Hypothalamus (tissue), 51 donors: Measurements from ENCODE around the gene PTPN3.

ENCODE experiments used
- DNase-seq, 51 donors: peaks; one replicate each; lab custom pipeline; 2025; lab: John Stamatoyannopoulos, UW

PTPN3 gene

DNA sequence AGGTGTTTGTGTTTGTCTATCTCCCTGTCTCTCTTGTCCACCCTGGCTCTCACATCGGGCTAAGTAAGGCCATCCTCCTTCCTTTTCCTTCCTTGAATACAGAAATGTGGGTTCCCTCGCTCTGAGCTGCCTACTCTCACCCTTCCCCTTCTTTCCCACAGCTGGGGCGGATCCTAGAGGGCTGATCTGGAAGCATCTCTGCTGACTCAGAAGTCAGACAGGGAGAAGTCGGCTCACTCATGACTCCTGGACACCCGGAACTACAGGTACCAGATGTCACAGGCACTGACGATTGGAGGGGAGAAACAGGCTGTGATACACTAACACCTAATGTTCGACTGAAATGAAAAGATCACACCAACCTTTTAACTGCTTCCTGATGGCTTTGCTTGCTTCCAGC, 41.3 kb downstream of the PTPN3 start:
- DNase-seq = no peak

DNA sequence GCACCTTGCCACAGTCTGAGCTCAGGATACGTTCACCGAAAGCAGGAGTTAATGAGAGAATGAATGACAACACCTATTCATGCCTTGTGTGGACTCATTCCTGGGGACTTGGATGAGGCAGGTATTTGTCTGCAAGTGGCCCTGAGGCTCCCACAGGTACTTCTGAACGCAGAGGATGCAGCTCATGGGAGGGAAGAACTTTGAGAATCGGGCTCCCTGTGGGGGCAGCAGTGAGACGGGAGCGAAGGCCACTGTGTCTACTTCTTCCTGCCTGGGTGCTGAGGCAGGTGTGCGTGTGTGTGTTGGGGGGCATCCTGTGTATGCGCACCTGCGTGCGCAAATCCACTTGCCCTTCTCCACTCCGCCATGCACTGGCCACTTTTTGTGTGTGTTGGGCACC, 42.2 kb downstream of the PTPN3 start:
- DNase-seq = no peak

DNA sequence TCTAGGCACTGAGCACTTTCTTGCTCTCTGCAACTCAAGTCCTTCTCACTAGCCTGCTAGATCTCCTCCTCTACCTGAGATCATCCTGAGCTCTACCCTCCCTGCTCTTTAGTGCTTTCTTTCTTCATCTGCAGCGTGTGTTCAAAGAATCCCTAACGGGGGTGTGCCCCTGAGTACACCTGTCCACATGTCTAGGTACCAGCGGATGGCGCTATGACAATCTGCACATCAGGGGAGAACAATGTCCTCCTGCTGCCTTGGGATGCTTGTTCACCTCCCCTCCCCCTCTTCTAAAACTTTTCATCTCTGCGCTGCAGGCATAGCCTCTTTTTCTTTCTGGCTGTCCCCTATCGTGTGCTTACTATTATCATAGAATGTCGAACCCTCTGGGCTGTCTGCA, 42.7 kb downstream of the PTPN3 start:
- DNase-seq = no peak

DNA sequence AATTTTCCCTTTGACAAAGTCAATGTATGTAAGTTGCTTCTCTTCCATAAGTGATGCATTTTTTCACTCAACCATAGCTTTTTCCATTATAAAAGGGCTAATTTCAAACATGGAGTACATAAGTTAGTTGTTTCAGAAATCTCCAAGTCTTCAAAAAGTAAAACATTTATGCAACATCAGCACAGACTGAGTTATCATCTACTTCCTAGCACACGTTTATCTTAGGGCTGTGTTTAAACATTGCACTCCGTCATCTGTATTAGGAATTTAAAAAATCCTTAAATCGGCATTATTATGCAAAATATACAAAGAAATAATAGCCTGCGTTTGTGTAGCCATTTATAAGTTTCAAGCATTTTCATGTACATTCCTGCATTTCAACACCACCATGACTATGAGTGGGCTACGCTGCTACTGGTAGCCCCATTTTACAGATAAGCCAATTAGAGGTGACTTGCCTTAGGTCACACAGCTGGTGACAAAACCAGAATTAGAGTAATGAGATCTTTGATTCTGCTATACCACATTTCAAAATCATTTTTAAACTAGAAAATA, 43.4 kb downstream of the PTPN3 start:
- no peak for DNase-seq

DNA sequence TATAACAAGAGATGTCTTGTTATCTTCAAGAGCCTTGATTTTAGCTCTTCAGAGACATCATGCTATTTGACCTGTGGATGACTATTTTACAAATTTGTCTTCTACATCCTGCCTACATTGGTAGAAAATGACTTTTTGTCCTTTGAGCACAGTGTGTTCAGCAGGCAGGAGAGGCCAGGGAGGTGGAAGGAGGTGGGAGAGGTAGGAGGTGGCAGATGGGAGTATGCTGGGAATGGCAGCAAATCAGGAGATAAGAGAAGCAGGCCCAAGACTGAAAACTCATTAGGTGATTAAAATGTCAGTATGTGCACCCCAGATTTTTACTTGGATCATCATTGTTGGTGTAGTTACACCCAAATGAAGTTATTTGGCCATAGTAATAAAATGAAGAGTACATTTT, 44.1 kb downstream of the PTPN3 start:
- DNase-seq = no peak

DNA sequence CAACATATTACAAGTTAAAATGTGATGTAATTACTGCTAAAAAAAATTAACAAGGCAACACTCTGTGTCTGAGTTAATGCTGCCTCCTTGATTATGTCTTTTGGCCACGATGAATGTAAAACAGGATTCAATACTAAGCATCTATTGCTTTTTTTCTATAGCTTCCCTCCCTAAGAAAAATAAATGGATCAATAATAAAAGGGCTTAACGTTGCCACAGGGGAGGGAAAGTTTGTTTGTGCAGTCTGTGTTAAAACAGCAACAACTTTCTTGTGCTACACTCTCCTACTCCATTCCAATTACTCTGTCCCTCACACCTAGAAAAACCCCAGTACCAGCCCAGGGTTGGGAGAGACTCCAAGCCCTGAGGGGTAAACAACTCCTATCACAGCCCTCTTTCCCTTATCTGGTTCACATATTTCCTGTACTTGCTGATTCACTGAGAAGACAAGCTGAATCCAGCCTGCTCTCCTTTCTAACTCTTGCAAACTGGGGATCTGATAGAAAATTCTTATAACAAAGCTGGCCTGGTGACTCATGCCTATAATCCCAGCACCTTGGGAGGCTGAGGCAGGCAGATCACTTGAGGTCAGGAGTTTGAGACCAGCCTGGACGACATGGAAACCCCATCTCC, 44.8 kb downstream of the PTPN3 start:
- no peak for DNase-seq

DNA sequence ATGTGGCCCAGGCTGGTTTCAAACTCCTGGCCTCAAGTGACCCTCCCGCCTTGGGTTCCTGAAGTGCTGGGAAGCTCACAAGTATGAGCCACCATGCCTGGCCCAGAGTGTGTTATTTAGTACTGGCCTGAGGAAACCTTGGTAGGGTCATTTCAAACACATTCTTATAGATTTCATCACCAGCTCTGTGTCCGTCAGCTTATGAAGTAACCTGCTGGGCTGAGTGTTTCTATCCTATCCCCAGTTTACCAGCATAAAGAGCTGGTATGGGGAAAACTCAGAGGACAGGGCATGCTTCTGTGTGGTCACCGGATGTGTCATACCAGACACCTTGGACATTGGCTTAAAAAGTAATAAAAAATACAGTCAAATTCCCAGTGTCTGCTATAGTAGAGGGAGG, 45.3 kb downstream of the PTPN3 start:
- DNase-seq = no peak

DNA sequence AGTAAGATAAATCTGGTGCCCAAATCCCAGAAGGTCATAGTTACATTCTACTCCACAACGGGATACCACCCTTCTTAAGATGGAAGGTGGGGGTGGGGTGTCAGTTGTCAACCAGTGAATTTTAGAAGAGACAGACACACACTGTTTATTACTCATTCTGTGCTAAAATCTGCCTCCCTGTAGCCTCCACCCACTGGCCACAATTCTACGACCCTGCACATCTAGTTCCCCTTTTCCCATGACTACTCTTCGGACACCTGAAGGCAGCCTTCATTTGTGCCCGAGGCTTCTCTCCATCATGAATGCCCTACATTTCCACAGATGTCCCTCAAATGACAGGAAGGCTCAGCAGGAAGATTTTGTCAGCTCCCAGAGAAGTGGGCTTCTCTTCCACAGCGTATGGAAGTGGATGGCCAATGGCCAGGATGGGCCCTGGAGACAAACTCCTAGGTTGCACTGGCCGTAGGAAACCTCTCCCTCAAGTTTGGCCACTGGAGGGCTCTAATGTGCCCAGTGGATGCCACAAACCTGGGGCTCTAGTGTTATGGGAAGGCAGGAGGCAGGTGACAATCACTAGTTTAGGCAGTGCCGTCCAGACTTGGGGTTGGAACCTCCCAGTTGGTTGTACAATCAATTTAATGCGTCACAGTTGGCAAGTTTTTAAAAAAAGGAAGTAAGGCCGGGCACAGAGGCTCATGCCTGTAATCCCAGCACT, 46.6 kb downstream of the PTPN3 start:
- no peak for DNase-seq

DNA sequence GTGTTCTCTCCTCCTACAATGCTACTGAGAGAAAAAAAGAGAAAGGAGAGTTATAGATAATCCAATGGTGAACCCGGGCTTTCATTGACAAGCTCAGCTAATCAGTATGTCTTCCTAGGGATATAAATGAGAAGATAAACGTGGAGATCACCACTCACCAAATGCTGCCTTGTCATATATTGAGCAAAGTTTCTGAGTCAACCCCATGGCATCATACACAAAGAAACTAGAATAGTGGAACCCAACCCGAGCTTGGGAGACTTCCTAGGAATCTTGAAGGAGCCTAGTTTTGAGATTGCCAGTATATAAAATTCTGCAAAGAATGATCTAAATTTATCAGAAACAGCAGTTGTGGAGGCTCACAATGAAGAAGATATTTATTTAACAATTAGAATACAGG, 47.8 kb downstream of the PTPN3 start:
- no peak for DNase-seq

DNA sequence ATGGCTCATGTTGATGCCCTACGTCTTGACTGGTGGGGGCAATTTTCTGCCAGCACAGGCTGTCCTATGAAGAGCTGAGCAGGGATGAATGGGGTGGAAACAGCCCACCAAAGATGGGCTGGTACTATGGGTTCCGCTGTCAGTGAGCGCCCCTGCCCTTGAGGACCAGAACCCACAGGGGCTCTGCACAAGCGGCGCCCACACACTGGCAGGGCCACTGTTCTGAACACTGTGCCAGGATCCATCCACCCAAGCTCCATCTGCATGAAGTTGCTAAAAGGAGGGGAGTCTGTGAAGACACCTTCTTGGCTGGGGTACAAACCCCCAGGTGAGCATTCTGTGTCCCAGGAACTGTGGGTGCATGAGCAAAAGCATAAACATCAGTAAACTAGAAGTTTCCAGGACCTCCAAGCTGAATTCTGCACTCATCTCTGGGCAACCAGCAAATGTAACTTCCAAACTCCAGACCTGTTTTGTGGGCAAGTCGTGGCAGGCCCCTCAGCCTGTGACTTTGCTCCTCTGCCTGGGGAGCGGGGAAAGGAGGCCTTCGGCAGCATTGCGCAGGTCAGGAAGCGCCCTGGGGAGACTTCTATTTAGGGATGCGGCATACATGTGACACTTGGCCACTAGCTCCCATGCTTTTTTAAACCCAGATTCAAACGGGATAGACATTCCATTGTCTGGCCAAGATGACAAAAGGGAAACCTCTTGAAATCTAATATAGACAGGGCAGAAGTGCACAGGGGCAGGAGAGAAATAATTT, 48.9 kb downstream of the PTPN3 start:
- no peak for DNase-seq

DNA sequence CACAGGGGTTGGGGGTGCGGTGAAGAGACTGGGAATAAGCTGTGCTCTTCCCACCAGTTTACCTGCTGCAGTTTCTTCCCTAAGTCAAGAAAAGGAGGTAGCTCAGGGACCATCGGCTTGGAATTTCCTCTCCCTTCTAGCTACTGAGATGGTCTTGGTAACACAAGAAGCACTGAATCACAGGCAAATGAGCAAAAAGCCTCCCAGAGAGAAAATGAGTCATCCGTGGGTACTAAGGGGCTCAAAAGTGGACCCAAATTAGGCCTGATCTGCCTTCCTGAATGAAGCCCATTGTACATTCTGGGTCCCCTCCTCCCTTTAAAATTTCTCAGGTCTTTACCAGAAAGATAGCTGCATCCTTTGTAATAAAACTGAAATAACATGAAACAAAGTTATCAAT, 49.9 kb downstream of the PTPN3 start:
- DNase-seq = no peak

DNA sequence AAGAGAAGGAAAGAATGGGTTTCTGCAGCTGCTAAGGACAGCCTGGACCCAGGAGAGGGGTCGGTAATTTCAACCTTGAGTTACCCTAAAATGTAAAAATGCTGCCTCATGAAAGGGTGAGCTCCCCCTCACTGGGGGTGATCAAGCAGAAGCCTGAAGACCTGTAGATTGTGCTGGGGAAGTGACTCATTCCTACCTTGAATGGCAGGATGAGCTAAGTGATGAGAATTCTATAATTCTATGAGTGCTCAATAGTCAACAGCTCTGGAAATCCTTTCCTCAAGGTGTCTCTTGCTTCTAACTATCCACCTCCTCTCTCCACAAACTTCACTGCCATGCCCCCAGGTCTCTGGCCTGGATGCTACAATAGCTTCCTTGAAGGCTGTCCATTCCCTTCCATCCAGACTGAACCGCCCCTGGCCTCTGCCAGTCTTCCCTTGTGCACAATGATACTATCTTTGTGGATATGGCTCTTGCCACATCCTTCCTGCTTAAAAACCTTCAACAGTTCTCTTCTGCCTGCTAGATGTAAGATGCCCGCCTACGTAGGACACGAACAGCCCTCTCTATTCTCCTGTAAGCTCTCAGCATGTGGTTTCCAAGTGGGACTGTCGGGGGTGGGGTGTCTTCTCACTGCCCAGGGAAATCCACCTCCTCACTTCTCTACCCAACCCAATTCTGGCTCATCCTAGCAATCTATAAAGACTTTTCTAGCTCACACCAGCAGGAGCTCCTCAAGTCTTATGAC, 50.6 kb downstream of the PTPN3 start:
- peak in 1 of 51 donors; percentile 46 for DNase-seq

DNA sequence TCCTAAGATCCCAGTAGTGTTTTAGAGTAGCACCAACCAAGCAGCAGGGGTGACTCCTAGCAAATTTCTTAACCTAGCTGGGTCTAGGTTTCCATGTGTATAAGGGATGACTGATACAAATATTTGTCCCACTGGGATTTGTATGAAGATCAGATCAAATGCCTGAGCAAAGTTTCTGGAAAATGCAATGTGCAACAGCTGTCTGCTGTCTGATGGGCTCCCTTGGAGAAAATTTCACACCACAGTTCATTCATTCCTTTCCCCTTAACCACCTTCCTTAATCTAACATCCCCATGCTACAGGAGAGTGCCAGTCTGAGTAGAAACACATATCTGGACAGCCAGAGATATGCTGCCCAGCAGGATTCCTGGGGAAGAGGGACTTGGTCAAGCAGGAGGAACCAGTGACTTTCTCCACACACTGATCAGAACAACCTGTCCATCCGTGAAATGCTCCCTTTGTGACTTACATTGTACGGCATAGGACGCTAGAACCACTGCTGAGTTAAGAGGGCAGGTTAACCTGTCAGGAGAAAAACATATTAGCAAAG, 53.3 kb downstream of the PTPN3 start:
- DNase-seq = no peak

DNA sequence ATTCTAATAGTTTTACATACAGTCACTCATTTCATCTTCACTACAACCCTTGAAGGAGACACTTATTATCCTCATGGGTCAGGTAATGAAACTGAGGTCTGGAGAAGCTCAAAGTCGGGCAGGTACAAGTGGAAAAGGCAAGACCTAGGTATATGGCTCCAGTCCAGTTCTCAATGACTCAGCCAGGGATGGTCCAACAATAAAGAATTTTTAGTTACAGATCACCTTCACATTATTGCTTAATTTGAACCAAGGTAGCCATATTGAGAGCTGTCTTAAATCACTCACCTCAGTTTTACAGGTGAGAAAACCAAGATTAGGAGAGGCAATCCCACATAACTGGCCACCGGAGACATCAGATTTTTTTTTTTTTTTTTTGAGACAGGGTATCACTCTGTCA, 55.4 kb downstream of the PTPN3 start:
- DNase-seq = no peak

DNA sequence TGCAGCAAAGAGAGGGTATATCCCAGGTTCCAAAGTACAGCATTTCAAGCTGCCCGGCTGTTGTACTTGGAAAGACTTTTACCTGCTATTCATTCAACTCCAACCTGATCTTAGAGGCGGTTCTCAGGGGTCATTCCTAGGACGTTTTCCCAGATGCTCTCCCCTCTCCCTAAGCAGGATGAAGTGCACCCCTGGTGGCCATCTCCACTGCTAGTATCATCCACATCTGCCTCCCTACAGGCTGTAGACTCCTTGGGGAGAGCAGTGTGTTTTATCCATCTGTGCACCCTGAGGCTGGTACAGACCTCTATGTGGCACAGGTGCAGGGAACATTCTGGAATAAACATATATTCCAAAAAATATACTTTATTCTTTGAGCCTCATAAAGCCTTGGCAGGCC, 56.8 kb downstream of the PTPN3 start:
- DNase-seq = no peak

DNA sequence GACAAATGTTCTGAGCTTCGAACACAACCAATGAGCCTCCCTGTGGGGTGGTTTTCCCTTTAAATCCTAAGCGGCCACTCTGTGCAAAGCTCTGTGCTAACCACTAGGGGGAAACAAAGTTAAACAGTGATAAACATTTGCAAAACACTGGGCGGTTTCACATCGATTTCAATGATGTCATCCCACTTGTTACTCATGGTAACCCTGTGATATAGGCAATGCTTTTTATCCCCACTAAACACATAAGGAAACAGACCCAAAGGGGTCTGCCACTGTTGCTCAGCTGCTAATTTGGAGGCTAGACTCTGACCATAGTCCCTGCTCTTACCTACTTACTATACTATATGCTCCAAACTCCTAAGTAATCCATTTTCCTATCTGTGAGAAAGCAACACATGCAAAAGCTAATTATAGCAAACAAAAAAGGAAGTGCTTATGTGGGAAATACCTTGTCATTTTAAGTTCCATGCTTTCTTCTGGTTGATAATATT, 57.3 kb downstream of the PTPN3 start:
- peak in 16 of 51 donors; percentile 4 to 69 (median 27) for DNase-seq

DNA sequence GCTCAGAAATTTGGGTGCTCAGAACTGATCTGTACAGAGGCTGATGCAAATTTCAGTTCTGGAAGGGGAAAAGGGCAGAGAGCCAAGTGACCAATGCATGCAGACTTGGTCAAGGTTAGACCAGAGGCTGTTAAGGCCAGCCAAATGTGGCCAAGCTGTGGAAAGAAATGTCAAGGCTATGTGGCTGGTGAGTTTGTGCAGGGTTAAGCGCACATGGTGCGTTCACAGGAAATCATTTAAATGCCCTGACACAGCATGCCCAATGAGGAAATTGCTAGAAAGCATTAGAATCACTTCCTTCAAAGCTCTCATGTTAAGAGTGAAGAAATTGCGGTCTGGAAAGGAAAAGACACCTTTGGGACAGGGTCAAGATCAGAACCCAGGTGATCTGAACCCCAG, 58.0 kb downstream of the PTPN3 start:
- peak in 2 of 51 donors; percentile 4 to 10 for DNase-seq

DNA sequence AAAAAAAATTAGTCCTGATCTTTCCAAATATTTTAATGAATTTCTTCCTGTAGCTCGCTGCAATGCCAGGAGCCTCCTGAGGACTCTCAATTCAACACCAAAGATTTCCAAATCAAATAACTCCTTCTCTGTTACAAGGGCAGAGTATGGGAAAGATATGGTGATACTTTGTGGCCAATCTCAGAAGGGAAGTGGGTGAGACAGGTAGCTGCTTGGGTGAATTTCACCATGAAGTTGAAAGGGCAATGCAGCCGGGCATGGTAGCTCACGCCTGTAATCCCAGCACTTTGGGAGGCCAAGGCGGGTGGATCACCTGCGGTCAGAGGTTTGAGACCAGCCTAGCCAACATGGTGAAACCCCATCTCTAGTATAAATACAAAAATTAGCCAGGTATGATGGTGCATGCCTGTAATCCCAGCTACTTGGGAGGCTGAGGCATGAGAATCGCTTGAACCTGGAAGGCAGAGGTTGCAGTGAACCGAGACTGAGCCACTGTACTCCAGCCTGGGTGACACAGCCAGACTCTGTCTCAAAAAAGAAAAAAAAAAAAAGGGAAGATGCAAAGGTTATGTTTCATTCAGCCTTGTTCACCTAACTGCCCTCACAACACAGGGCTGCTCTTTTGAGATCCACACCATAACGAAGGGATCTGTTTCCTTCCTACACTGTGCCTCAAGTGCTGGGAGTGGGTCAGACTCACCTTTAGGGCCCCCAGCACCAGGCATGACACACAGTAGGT, 58.6 kb downstream of the PTPN3 start:
- DNase-seq = no peak

DNA sequence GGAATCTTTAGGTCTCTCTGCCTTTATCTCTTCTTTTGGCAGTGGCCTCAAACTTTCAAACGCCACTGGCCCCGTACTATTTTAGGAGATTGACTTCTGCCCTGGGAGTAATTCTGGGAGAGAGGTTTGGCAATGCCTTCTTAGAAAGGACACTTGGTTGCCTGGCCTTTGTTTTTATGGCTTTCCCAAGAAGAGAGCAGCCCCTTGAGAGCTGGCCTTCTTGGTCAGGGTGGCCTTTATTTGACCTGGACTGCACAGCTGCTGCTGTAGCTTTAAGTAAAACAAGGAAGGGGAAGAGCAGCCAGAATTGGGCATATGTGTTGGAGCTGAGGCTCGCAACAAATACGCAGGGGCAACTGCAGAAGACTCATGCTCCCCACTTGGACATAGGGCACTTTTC, 60.8 kb downstream of the PTPN3 start:
- DNase-seq = no peak

DNA sequence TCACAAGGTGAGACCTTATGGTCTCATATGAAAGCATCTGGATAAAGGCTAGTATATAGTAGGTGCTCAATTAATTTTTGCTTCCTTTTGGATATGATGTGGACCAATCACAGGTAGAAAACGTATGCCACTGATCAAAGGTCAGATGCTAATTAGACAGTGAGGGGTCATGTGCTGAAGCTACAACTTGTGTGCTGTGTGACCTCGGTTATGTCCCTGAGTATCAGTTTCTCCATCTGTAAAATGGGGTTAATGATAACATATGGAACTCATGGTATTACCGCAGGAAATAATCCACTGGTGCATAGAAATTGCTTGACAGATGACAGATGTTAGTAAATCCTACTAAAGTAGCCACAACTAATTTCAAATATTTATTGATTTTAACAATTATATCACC, 62.0 kb downstream of the PTPN3 start:
- DNase-seq = no peak
